Islet precursor cell (in vitro differentiated cells): ENCODE data around the gene HEPACAM.

Experiments
- DNase-seq: peaks from one replicate; pipeline ENCODE4 v3.0.0-alpha.2; 2018

HEPACAM gene

DNA sequence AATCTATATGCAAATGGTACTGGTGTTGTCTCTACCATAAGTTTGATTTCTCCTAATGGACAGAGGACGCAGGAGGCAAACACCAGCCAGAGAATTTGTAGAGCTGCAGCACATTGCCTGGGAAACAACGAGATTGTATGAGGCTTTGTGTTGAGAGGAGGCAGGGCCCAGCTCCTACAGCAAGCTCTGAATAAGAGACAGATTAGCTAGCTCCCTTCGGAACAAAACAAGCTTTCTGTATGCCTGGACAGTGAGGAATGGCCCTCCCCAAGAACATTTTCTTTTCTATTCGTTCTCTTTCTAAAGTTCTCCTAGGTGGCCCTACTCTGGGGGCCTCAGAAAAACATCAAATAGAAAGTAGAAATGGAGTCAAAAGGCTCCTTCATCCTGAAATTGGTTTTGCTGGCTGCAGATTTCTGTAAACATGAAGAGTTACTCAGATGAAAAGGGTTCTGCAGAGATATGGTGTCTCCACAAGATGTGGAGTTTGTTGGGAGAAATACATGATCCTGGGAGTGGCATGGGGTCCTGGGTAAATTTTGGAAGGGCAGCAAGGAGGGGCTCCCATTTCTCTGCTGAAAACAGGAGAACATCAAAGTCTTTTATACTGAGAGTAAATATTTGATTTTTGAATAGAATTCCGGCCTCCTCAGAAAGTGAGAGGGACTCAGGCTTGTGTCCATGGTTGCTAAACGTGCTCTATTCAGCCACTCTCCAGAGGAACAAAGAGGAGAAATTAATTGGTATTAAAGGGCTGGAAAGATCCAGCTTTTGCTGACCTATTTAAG lies 6.8 kb upstream of the HEPACAM start:
- DNase-seq: no peak

DNA sequence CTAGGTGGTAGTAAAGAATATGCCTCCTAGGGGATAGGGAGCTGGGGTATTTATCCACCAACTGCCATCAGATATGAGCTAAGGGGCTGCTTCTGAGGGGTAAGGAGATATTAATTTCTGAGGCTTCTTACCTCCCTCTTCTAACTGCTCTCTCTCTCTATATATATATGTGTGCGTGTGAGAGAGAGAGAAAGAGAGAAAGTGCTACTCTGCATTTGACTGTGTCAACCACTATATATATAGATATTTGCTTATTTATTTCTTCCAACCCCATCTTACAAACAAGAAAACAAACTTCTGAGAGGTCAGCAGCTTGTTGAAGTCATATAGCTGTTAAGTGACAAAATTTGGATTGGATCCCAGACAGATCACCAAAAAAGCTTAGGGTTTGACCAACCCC lies 5.9 kb upstream of the HEPACAM start:
- DNase-seq: no peak

DNA sequence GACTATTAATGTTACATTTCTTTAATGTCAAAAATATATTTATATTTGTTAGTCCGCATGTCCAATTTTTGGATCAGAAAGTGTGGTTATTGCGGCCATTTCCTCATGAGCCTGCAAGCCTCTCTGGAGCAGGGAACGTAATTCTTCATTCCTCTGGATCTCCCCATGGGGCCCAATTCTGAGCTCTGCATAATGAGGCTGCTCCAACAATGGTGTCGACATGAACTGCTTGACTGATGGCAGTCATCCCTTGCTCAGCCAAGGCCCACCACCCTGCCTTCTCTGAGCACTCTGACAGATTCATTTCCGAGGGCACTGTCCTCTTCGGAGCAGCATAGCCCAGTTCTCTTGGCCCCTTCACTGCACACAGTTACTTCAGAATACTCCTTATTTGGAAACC lies 3.1 kb upstream of the HEPACAM start:
- DNase-seq: no peak

DNA sequence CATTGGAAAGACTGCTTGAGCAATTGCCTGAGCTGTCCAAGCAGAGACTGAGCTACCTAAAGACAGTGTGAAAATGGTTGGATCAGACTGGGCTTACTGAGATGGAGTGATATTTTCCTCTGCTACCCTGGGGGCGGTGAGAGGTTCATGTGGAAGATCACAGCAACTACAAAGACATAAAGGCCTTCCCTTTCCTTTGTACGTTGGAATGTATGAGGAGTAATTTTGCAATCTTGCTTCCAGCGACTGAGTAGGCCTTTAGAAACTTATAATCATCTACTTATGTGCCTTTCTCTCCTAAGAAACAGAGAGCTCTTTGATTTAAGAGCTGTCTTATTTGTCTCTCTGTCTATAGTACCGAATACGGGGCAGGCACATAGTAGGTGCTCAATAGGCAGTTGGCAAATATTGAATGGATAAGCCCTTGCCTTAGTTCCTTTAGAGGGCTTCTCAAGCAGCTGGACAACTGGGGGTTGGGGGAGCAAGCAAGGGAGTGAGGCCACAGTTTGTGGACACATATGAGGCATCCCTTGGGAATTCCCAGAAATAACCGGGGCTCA lies 2.4 kb upstream of the HEPACAM start:
- DNase-seq: no peak

DNA sequence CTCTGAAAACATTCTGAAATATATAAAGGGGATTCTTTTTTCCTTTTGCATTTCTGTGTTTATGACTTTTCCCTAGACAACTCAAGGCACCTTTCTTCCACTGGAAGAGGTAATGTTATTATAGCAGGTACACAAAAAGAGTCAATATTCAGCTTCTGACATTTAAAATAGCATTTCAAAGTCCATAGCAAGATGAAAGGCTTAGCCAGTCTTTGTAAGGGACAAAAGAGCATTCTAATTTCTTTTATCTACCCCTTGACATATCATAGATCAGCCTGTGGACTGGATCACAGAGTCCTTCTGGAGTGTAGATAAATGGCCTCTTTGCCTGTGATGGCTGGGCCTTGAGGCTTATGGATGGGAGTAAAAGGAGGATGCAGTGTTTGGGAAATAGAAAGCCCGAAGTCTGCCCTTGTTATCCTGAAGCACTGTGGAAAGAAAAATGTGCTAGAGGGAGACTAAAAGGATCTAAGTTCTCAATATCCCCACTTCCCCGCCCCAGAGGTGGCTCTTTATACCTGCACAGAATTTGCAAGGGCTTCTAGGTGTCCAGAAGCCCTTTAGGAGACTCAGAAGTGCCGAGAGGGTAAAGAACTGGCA lies 1.6 kb upstream of the HEPACAM start:
- no peak for DNase-seq

DNA sequence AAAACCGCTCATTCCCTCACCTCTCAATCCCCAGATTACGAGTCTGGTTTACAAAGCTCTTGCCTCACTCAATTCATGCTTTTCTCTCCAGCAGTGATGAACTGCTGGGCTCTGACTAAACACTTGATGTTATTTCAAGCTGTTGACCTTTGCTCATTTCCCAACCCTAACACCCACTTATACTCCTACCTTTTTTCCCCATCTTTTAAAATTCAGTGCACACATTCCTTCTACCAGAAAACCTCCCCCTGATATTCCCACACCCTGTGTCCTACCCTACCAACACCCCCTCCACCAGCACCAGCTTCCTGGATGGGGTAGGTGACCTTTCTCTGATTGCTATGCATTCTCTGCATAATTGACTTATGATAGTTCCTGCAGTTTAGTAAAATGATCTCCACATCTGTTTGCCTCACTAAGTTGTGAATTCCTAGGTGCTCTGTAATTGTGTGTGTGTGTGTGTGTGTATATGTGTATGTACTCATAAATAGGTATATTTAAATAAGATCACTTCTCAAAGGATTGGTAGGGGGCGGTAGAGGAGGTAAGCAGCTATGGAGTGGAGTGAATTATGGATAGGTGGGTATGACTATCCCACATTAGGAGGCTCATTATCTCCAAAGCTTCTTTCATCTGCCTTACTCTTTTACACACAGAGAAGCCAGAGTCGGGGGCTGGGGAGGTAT lies 842 bp downstream of the HEPACAM start:
- no peak for DNase-seq

DNA sequence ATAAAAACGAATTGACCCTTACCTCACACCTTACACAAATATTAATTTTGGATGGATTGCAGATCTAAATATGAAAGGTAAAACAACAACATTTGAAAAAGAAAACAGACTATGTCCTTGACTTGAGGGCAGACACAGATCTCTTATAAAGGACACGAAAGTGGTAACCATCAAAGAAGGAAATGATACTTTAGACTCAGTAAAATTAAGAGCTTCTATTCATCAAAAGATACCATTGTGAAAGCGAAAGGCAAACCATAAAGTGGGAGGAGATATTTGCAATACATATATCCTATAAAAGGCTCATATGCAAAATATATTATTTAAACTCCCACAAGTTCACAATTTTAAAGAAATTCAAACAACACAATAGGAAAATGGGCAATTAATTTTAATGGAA lies 5.0 kb downstream of the HEPACAM start:
- no peak for DNase-seq

DNA sequence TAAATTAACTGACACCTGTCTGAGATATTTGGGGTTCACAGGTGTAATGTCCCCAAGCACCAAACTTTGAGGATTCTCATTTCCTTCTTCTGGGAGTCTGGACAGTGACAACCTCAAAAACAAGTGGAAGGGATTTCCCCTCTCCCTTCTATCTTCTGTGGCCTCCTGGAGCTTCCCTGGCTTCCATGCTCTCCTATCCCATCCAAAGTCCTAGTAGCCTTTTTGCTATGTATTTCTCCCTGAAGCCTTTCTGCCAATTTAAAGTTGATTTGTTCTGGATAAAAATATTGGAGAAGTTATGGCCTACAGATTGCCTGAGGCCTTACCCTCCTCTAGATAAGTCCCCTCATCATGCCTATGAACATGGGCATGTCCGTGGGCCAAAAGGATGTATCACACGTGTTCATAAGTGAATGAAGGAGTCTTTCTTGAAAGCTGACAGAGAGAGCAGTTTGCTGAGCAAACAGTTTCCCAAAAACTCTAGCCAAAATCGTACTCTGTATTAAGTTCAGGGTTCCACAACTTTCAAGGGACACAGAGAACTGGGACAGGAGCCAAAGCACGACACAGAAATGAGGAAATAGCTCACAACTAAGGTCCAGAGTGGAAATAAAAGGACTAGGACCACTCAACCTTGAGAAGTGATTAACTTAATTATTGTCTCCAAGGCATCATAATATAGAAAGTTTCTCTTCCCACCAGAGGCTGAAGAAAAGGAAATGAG lies 6.7 kb downstream of the HEPACAM start:
- DNase-seq: no peak

DNA sequence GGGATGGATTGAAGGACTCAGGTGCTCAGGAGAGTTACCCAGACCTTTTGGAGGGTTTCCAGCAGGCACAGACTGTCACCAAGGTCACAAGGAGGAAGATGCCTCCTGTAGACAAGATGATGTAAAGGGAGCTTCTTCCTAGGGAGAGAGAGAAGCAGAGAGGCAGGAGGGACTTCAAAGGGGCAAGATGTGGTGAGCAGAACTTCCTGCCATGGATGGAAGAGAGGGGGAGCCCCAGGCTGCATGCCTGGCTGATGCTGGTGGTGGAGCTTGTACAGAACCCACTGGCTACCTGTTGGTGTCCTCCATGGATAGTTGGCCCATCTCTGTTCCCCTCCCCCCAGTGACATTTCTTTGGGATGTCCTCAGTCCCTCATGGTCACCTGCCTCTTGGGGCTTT lies 12.6 kb downstream of the HEPACAM start:
- DNase-seq: no peak

DNA sequence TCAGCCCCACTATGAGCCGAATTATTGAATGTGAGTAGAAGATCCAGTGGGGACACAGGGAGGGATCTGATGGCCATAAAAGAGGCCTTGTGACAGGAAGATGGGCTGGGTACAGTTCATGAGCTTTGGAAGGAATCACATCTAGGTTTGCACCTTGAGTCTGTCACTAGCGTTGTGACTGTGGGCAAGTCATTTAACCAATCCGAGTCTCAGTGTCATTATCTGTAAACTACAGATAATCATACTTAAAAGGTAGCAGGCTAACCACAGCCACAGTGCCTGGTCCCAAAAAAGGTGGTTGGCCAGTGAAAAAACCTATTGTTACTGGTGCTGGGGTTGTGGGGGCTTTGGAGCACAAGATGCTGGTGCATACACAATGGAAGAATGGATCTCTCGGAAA lies 13.0 kb downstream of the HEPACAM start:
- DNase-seq: no peak

DNA sequence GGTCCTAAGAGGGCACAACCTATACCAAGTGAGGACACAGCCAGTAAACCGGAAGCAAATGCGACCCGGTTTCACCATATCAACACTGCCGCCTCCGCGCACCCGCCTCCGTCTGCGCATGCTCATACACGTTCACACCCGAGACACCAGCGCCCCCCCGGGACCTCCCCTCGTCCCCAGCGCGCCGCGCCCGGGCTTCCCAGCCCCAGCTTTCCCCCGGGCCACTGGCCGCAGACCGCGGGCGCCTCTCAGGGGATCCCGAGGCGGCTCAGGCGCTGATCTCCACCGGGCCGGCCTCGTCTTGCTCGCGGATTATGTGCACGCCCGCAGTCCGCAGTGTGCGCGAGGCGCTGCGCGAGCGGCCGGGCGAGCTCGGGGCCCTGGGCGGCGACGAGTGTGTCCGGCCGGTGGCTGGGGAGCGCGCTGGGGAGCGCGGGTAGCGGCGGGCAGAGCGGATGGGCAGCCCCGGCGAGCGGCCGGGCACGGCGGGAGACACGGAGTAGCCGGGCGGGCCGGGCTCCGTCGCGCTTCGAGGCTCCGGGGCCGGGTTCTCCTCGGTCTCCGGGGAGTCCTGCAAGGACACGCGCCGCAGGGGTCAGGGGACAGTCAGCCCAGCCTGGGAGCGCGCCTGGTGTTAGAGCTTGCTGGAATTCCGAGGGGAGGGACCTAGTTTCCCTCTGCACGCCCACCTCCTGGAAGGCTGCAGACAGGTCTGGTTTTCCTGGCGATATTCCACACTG lies 14.8 kb downstream of the HEPACAM start:
- DNase-seq: peak; percentile 93

DNA sequence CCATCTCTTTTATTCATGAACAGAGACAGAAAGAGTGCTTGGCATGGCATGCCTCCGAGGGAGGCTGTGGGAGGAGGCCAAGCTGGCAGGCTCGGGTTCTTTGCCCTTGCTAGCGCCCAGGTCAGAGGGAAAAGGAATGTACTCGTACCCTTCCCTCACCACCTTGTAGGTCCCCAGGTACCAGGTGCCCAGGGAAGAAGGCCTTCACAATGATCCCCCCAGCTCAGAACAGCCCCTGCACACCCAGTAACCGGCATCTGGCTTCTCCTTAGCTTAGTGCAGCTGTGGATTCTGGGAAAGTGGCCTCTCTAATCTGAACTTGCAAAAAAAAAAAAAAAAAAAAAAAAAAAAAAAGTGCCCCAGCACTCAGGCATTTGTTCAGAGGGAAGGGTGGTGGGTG lies 15.5 kb downstream of the HEPACAM start:
- no peak for DNase-seq

DNA sequence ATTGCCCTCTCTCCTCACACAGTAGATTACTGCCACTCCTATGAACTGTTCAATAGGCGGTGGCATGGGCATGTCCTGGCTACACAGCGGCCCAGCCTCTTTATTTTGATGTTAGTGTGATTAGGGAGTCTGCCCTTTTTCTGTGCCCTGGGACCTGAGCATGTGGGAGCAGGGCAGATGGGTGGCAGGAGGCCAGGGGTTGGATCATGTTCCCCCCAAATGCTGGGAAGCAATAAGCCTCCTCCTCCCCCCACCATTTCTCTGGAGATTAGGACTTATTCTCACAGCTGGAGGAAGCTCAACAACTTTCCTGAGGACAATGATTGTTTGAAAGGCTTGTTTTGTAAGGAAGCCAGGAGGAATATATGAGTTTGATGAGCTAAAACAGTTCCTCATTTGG lies 15.9 kb downstream of the HEPACAM start:
- DNase-seq: no peak

DNA sequence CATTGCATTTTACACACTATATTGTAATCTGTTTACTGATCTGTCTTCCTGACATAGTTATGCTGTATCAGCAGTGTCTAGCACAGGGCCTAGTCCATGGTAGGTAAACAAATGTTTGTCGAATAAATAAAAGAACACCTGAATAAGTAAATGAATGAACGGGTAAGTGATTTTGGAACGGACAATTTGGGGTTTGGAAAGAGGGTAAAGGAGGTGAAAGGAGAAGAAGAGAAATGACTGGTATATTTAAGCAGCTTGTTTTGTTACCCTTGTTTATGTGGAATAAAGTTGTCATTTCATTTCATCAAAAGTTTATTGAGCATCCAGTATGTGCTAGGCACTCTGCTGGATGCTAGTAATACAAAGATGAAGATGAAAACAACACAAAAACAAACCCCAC lies 16.9 kb downstream of the HEPACAM start, which contains the start of gene HEPN1:
HEPN1 (plus strand) TSS at position 301 of the 400 bp plus-strand sequence.
- DNase-seq: no peak

DNA sequence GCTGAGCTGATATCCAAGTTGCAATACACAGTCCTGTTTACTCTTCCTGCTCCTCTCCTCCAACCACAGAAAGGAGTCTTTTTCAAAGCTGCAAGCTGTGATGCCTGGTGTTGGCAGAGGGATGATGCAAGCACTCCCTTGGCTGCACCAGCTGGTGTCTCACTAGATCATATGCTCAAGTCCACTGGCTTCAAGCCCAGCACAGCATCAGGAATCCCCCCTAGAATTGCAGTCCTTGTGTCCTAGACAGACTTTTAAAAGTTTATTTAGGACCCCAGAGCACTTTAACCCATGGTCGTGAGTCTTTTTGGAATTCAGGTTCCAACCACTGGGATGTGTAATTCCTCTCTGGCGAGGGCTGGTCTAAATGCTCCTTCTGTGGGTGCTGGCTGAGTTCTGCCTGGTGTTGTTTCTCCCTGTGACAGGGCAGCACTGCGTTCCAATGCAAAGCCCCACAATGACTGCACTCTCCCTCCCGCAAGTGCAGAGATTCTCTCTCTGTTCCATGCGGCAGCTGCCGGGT lies 18.7 kb downstream of the HEPACAM start:
- DNase-seq: no peak

DNA sequence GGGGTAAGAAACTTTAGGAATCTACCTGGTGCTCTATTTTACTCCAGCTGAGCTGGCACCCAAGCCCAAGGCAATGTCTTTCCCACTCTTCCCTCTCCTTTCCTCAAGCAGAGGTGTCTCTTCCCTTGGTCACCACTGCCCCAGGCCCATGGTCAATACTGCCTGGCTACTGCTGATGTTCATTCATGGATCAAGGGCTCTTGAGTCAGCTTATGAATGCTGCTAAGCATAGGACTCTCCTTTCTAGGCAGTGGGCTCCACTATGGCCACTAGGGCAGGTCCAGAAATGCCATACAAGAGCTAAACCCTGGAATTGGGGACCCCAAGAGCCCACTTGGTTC lies 19.5 kb downstream of the HEPACAM start:
- no peak for DNase-seq

DNA sequence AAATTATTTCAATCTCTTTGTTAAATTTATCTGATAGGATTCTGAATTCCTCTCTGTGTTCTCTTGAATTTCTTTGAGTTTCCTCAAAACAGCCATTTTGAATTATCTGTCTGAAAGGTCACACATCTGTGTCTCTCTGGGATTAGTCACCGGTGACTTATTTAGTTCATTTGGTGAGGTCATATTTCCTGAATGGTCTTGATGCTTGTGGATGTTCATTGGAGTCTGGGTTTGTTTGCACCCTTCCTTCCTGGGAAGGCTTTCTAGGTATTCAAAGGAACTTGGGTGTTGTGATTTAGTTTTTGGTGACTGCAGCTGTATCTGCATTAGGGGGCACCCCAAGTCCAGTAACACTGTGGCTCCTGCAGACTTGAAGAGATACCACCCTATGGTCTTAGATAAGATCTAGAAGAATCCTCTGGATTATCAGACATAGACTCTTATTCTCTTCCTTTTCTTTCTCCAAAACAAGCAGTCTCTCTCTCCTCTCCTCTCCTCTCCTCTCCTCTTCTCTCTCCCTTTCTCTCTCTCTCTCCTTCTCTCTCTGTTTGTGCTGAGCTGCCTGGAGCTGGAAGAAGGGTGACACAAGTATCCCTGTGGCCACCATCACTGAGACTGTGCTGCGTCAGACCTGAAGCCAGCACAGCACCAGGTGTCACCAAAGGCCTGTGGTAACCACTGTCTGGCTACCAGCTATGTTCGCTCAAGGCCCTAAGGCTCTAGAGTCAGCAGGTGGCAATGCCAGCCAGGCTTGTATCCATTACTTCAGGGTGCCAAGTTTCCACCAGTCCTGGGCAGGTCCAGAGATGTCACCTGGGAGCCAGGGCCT lies 20.1 kb downstream of the HEPACAM start:
- no peak for DNase-seq

DNA sequence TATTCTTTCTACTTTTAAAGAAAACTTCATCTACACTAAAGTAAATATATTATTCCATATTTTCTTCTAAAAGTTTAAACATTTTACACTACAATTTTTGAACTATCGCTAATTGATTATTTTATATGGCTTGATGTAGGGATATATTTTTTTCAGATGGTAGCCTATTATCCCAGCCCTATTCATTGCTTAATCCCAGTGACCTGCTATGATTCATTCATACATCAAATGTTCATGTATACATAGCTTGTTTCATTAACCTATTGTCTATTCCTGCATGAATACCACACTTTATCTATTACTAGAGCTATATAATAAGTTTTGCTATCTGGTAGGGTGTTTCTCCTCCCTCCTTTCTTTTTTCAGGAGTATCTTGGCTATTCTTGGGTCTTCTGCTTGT lies 33.2 kb downstream of the HEPACAM start:
- no peak for DNase-seq

DNA sequence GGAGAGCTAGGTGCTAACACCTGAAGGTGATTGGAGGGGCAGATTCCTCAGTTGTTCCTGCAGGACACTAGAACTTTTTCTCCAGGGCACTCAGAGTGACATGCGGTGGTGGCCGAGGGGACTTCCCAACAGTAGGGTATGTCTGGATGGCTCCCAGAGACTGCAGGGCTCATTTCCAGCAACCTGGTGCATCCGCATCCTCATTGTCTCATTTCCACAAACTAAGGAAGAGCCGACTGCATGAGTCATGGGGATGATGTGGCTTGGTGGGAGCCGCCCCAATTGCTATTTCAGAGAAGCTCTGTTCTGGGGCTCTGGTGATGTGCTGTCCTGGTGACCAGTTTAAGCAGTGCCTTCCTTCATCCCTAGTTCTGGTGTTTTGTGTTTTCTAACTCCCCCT lies 35.4 kb downstream of the HEPACAM start:
- peak; percentile 91 for DNase-seq

DNA sequence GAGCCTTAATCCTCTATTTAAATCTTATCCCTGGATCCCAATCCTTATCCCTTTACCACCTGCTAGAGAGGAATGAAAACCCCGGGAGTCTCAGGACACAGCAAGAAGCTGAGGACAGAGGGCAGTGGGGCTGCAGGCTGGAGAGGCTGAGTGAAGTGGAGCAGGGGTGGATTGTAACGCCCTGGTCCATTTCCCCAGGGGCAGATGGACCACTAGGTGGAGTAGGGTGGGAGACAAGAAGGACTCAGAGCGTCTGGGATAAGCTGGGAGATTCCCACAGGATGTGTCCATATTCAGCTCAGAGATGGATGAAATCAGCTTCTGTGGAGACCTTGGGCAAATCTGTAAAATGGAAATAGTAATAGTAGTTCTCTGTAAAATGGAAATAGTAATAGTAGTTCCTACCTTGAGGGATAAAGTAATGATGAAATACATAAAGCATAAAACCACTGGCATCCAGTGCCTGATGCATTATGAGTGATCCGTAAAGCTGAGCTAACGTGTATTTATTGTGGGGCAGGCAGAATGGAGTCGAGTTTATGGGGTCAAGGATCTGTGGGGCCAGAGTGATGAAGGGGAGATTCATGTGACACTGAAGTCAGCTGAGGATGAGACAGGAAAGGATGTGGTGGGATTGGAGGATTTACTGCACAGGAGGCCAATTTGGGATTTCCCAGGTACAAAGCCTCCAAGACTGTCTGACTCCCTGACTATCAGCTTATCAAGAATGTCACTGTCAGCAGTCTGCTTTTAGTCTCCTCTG lies 36.3 kb downstream of the HEPACAM start:
- peak; percentile 47 for DNase-seq

DNA sequence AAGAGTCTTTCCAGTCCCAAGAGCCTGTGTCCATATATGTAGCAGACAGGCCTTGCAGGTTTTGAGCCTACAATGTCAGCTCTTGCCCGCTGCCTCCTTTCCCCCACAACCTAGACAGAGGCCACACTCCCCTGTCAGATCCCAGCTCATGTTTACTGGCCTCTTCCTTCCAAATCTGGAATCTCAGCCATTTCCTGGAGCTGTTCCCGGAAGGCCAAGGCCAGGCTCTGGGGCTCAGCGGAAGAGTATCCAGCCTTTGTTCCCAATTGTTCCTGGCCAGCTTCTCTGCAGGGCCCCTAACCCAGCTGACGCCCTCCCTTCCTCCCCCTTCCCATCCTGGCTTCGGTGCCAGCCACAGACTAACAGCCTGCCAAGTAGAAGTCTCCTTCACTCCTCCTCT lies 37.1 kb downstream of the HEPACAM start:
- DNase-seq: peak; percentile 68
